HepG2 (cell line): ENCODE results near the gene DRC7. TPM values are rescaled to one million over a fixed set of nuclear protein-coding genes. Genes with fewer than 3 reads are reported as not detected.

Experiments used
- AHDC1 ChIP-seq: sonication (generic); formaldehyde crosslinking; IDR thresholded peaks from 2 replicates; pipeline ENCODE4 v1.5.1; 2020; ENCODE audit warnings: mild to moderate bottlenecking, missing genetic modification reagents, borderline replicate concordance
- CSRNP2 ChIP-seq: sonication (generic); formaldehyde crosslinking; conservative IDR thresholded peaks from 2 replicates; pipeline ENCODE4 v1.8.0; 2022; ENCODE audit warnings: low read depth, missing genetic modification reagents
- ELF4 ChIP-seq: sonication (generic); formaldehyde crosslinking; IDR thresholded peaks from 2 replicates; pipeline ENCODE4 v1.5.0; 2020; ENCODE audit warnings: missing genetic modification reagents, mild to moderate bottlenecking, moderate library complexity, borderline replicate concordance
- FOSL1 ChIP-seq: sonication (generic); formaldehyde crosslinking; IDR thresholded peaks from 2 replicates; pipeline ENCODE4 v1.9.0; 2021; ENCODE audit warnings: missing genetic modification reagents, borderline replicate concordance
- HIVEP1 ChIP-seq: sonication (generic); formaldehyde crosslinking; IDR thresholded peaks from 2 replicates; pipeline ENCODE4 v1.4.0; 2020; ENCODE audit warnings: mild to moderate bottlenecking, missing genetic modification reagents
- KMT2A ChIP-seq: sonication (generic); formaldehyde crosslinking; IDR thresholded peaks from 2 replicates; pipeline ENCODE4 v1.4.0; 2020; ENCODE audit warnings: missing genetic modification reagents
- MEF2D ChIP-seq: sonication (generic); formaldehyde crosslinking; IDR thresholded peaks from 2 replicates; pipeline ENCODE4 v1.5.1; 2020; ENCODE audit warnings: mild to moderate bottlenecking, missing genetic modification reagents
- NFIB ChIP-seq: sonication (generic); formaldehyde crosslinking; IDR thresholded peaks from 2 replicates; pipeline ENCODE4 v1.9.0; 2021; ENCODE audit warnings: missing genetic modification reagents, mild to moderate bottlenecking, borderline replicate concordance
- PHB2 ChIP-seq: fragments of 450-650 bp; IDR thresholded peaks from 2 replicates; pipeline ENCODE4 v1.6.1; 2018; ENCODE audit not compliant: partially characterized antibody
- PRPF4 ChIP-seq: fragments of 200-400 bp; formaldehyde crosslinking; IDR thresholded peaks from 2 replicates; pipeline ENCODE4 v1.6.1; 2016; ENCODE audit warnings: low read length, low read depth; ENCODE audit not compliant: poor library complexity, severe bottlenecking
- RBM22 ChIP-seq: fragments of 200-400 bp; formaldehyde crosslinking; optimal IDR thresholded peaks from 2 replicates; pipeline ENCODE3; 2017; ENCODE audit warnings: mild to moderate bottlenecking, low read length, moderate library complexity
- REPIN1 ChIP-seq: sonication (generic); formaldehyde crosslinking; IDR thresholded peaks from 2 replicates; pipeline ENCODE4 v1.8.0; 2022; ENCODE audit warnings: missing genetic modification reagents, low read depth, mild to moderate bottlenecking, borderline replicate concordance
- REST ChIP-seq, 2 experiments: IDR thresholded peaks; 2 replicates each; pipeline ENCODE4 v1.6.1; 2011 to 2012; ENCODE audit warnings: low read length in 2 of 2, borderline replicate concordance in 1 of 2, low read depth in 1 of 2, mild to moderate bottlenecking in 1 of 2, moderate library complexity in 1 of 2
- SATB2 ChIP-seq: sonication (generic); formaldehyde crosslinking; IDR thresholded peaks from 2 replicates; pipeline ENCODE4 v1.5.0; 2020; ENCODE audit warnings: missing genetic modification reagents
- SP4 ChIP-seq: sonication (generic); formaldehyde crosslinking; IDR thresholded peaks from 2 replicates; pipeline ENCODE4 v1.8.1; 2023; ENCODE audit warnings: mild to moderate bottlenecking, missing genetic modification reagents
- TCF12 ChIP-seq, 2 experiments: fragments of 450-650 bp in 1 of 2; sonication (generic) in 1 of 2; formaldehyde crosslinking in 1 of 2; IDR thresholded peaks; 2 replicates each; pipeline versions ENCODE4 v1.6.1 to v1.8.0; 2017 to 2022; ENCODE audit warnings: antibody characterized with exemption in 1 of 2, mild to moderate bottlenecking in 1 of 2, missing genetic modification reagents in 1 of 2, moderate library complexity in 1 of 2
- ZNF17 ChIP-seq: sonication (generic); formaldehyde crosslinking; IDR thresholded peaks from 2 replicates; pipeline ENCODE4 v1.5.0; 2020; ENCODE audit warnings: mild to moderate bottlenecking, missing genetic modification reagents
- ZNF207 ChIP-seq: fragments of 450-650 bp; IDR thresholded peaks from 2 replicates; pipeline ENCODE4 v1.6.1; 2016; ENCODE audit warnings: antibody characterized with exemption, borderline replicate concordance
- ZNF253 ChIP-seq: sonication (generic); formaldehyde crosslinking; IDR thresholded peaks from 2 replicates; pipeline ENCODE4 v1.8.0; 2022; ENCODE audit warnings: mild to moderate bottlenecking, missing genetic modification reagents, borderline replicate concordance
- polyA plus RNA-seq, 8 experiments: library from polyadenylated mRNA; depleted of rRNA in 3 of 8; stranded (reverse) in 7 of 8; unstranded in 1 of 8; fragments of >200 nt; fragmentation: Illumina TruSeq in 4 of 8; extraction: Trizol in 4 of 8; gene quantifications; 2 replicates each; pipeline versions ENCODE4 v1.2.1 to v1.2.3, GENCODE V29; 2011 to 2016; ENCODE audit warnings: low read depth in 4 of 8, missing spikeins in 1 of 8, mixed read lengths in 1 of 8; ENCODE audit not compliant: insufficient read depth in 1 of 8
- total RNA-seq, 5 experiments: library from RNA; depleted of rRNA; stranded (reverse); fragments of >200 nt; fragmentation: Illumina TruSeq; extraction: Trizol; gene quantifications; 2 replicates each; pipeline ENCODE4 v1.2.3, GENCODE V29; 2016; ENCODE audit warnings: low read depth in 1 of 5

DRC7 gene
- total and polyA plus RNA-seq, 2 of the 13 experiments (the other 11 are each of a cell fraction or from before 2014, with no cell fraction given) = 2.7 to 3.4 TPM

- TF ChIP-seq SP4 (CRISPR knock-in tag) = peak; percentile 52; the same call in 1 of the 2 replicates
- 0 out of 2 replicates have a peak, but pooled peaks have one; percentile 34 for TF ChIP-seq REPIN1 (CRISPR knock-in tag)
- no peak for TF ChIP-seq ZNF207
- no peak for TF ChIP-seq PRPF4
- TF ChIP-seq HIVEP1 (CRISPR knock-in tag) = no peak
- TF ChIP-seq REST (IDR thresholded peaks at IDR 0.05; ENCODE audit: borderline replicate concordance in 1 of 2, low read depth in 1 of 2, low read length in 2 of 2) = no peak
- no peak for TF ChIP-seq TCF12 (IDR thresholded peaks at IDR 0.05)
- TF ChIP-seq TCF12 (CRISPR knock-in tag; IDR thresholded peaks at IDR 0.05) = no peak
- no peak for TF ChIP-seq KMT2A (CRISPR knock-in tag)
- TF ChIP-seq MEF2D = 0 out of 2 replicates have a peak, but pooled peaks have one; percentile 61
- no peak for TF ChIP-seq ZNF17 (CRISPR knock-in tag)
- no peak for TF ChIP-seq NFIB (CRISPR knock-in tag)
- TF ChIP-seq ZNF253 (CRISPR knock-in tag) = no peak
- no peak for TF ChIP-seq AHDC1 (CRISPR knock-in tag)
- no peak for TF ChIP-seq FOSL1 (CRISPR knock-in tag)
- TF ChIP-seq RBM22 = no peak
- TF ChIP-seq ELF4 = no peak
- TF ChIP-seq SATB2 (CRISPR knock-in tag) = no peak
- no peak for TF ChIP-seq PHB2
- TF ChIP-seq CSRNP2 (CRISPR knock-in tag) = no peak
Observed at GRCh38 chr16:57720142-57720575, 25.6 kb downstream of the DRC7 start (continued).
